ENCODE data around the gene UBA1.

GRCh38 chrX:47242321-47242720, 48.7 kb downstream of the UBA1 start:
- TF ChIP-seq, protein P1, sequence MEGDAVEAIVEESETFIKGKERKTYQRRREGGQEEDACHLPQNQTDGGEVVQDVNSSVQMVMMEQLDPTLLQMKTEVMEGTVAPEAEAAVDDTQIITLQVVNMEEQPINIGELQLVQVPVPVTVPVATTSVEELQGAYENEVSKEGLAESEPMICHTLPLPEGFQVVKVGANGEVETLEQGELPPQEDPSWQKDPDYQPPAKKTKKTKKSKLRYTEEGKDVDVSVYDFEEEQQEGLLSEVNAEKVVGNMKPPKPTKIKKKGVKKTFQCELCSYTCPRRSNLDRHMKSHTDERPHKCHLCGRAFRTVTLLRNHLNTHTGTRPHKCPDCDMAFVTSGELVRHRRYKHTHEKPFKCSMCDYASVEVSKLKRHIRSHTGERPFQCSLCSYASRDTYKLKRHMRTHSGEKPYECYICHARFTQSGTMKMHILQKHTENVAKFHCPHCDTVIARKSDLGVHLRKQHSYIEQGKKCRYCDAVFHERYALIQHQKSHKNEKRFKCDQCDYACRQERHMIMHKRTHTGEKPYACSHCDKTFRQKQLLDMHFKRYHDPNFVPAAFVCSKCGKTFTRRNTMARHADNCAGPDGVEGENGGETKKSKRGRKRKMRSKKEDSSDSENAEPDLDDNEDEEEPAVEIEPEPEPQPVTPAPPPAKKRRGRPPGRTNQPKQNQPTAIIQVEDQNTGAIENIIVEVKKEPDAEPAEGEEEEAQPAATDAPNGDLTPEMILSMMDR (optimal IDR thresholded peaks at IDR 0.05 in 1 of 3, IDR thresholded peaks at IDR 0.05 in 1 of 3, conservative IDR thresholded peaks at IDR 0.05 in 1 of 3; ENCODE audit: extremely low read depth in 1 of 3, insufficient read depth in 2 of 3, low read length in 3 of 3), result no peak
- no peak for TF ChIP-seq EZH2 (IDR thresholded peaks at IDR 0.05; ENCODE audit: low read length)
